Urinary bladder (tissue), 4 donors: ENCODE results near the gene PRCD. TPM values are rescaled to one million over a fixed set of nuclear protein-coding genes. Genes with fewer than 3 reads are reported as not detected.
A peak's percentile ranks its signal among the peaks of the same experiment; 100 is the strongest.

Experiments
- DNase-seq: peaks from one replicate; pipeline ENCODE4 v3.0.0-alpha.2; 2015; ENCODE audit errors: extremely low spot score
- H3K27ac ChIP-seq: one replicate; pipeline ENCODE4 v1.5.1; 2013; ENCODE audit warnings: low read depth, mild to moderate bottlenecking, moderate library complexity
- H3K36me3 ChIP-seq: one replicate; pipeline ENCODE4 v1.6.1; 2013; ENCODE audit warnings: mild to moderate bottlenecking, moderate library complexity; ENCODE audit not compliant: insufficient read depth
- H3K4me1 ChIP-seq: one replicate; pipeline ENCODE4 v1.6.1; 2013; ENCODE audit warnings: mild to moderate bottlenecking, moderate library complexity; ENCODE audit not compliant: insufficient read depth
- H3K4me3 ChIP-seq: one replicate; pipeline ENCODE4 v1.5.1; 2013; ENCODE audit warnings: low read depth, low read length
- WGBS: extraction: QIAGEN DNeasy Blood & Tissue Kit; methylation state at CpG from one replicate; pipeline ENCODE4 v1.1.7; 2013; 5-methylcytosine and 5-hydroxymethylcytosine counted together
- polyA plus RNA-seq: library from polyadenylated mRNA; stranded (reverse); fragments of 200-250 nt; gene quantifications from one replicate; pipeline ENCODE4 v1.2.3, GENCODE V29; 2013
- total RNA-seq: library from RNA; depleted of rRNA; stranded (reverse); fragments of >200 nt; gene quantifications from one replicate; pipeline ENCODE4 v1.2.3, GENCODE V29; 2014
- donor health status: healthy with polysubstance abuse.
- donor health status: healthy.

PRCD gene
- total and polyA plus RNA-seq, 2 donors = 7.1 to 10.6 TPM

- no peak for DNase-seq
- no peaks in the 10 kb centered on the region for H3K4me1 ChIP-seq
- H3K27ac ChIP-seq = peak overlapping the region; percentile 91
- peak overlapping the region; percentile 66 for H3K4me3 ChIP-seq
- no peaks in the 10 kb centered on the region for H3K36me3 ChIP-seq
- WGBS = 5% methylated on average over 26 of the region's 26 CpGs
Observed at GRCh38 chr17:76537288-76537577, 2.6 kb upstream of the PRCD start.

- Histone ChIP-seq H3K36me3 (no peaks in the 10 kb centered on the region), H3K4me1 (no peaks in the 10 kb centered on the region), H3K4me3 (peak within 1 kb of the TSS; percentile 66), H3K27ac (peak within 1 kb of the TSS; percentile 91)
- DNase-seq = no peak
- under 1% methylated on average over 95 of the region's 95 CpGs for WGBS
Observed at GRCh38 chr17:76537578-76538280, 2.1 kb upstream of the PRCD start, which contains the start of gene CYGB. Gene CYGB (minus strand): TSS chr17:76537709. CDS start chr17:76537542, 167 bp downstream.

GRCh38 chr17:76538281-76538931 is 1.4 kb upstream of the PRCD start:
- no peak for DNase-seq
- Histone ChIP-seq H3K36me3 (no peaks in the 10 kb centered on the region), H3K4me1 (no peaks in the 10 kb centered on the region), H3K4me3 (peak overlapping the region; percentile 66), H3K27ac (peak overlapping the region; percentile 90)
- WGBS = 23% methylated on average over 37 of the region's 37 CpGs

- peak overlapping the region; percentile 90 for H3K27ac ChIP-seq
- WGBS = 84% methylated on average over 9 of the region's 9 CpGs
- no peaks in the 10 kb centered on the region for H3K4me1 ChIP-seq
- no peaks in the 10 kb centered on the region for H3K36me3 ChIP-seq
- H3K4me3 ChIP-seq = no peak overlapping the region
- no peak for DNase-seq
Observed at GRCh38 chr17:76538941-76539570, 788 bp upstream of the PRCD start.

GRCh38 chr17:76540381-76541300 is 797 bp downstream of the PRCD start:
- 9% methylated on average over 27 of the region's 27 CpGs for WGBS
- peak overlapping the region; percentile 27 for H3K27ac ChIP-seq
- no peak overlapping the region for H3K4me3 ChIP-seq
- H3K36me3 ChIP-seq = no peaks in the 10 kb centered on the region
- no peaks in the 10 kb centered on the region for H3K4me1 ChIP-seq
- peak; percentile 94 for DNase-seq

- no peak for DNase-seq
- H3K4me1 ChIP-seq = no peaks in the 10 kb centered on the region
- no peak overlapping the region for H3K27ac ChIP-seq
- no peak overlapping the region for H3K4me3 ChIP-seq
- no peaks in the 10 kb centered on the region for H3K36me3 ChIP-seq
- WGBS = 78% methylated on average over 10 of the region's 10 CpGs
Observed at GRCh38 chr17:76541739-76542454, 2.1 kb downstream of the PRCD start.

- Histone ChIP-seq H3K36me3 (no peaks in the 10 kb centered on the region), H3K27ac (no peak overlapping the region), H3K4me1 (no peaks in the 10 kb centered on the region), H3K4me3 (no peak overlapping the region)
- 84% methylated on average over 10 of the region's 10 CpGs for WGBS
- DNase-seq = no peak
Observed at GRCh38 chr17:76542566-76542971, 2.7 kb downstream of the PRCD start.

GRCh38 chr17:76542984-76543383 is 3.1 kb downstream of the PRCD start:
- Histone ChIP-seq H3K4me3 (no peak overlapping the region), H3K27ac (no peak overlapping the region), H3K36me3 (no peaks in the 10 kb centered on the region), H3K4me1 (no peaks in the 10 kb centered on the region)
- no peak for DNase-seq
- WGBS = 76% methylated on average over 8 of the region's 8 CpGs

GRCh38 chr17:76543482-76543825 is 3.6 kb downstream of the PRCD start:
- no peaks in the 10 kb centered on the region for H3K4me1 ChIP-seq
- H3K27ac ChIP-seq = no peak overlapping the region
- 74% methylated on average over 6 of the region's 6 CpGs for WGBS
- no peaks in the 10 kb centered on the region for H3K36me3 ChIP-seq
- H3K4me3 ChIP-seq = no peak overlapping the region
- DNase-seq = no peak

- Histone ChIP-seq H3K4me3 (no peak overlapping the region), H3K36me3 (no peaks in the 10 kb centered on the region), H3K4me1 (no peaks in the 10 kb centered on the region), H3K27ac (no peak overlapping the region)
- no peak for DNase-seq
- 33% methylated on average over 22 of the region's 22 CpGs for WGBS
Observed at GRCh38 chr17:76543826-76544545, 4.1 kb downstream of the PRCD start.

GRCh38 chr17:76544546-76545365 is 4.9 kb downstream of the PRCD start:
- DNase-seq = no peak
- Histone ChIP-seq H3K4me3 (no peak overlapping the region), H3K36me3 (no peaks in the 10 kb centered on the region), H3K27ac (peak overlapping the region; percentile 50), H3K4me1 (no peaks in the 10 kb centered on the region)
- 47% methylated on average over 24 of the region's 24 CpGs for WGBS
